ENCODE results near the gene RCL1. TPM values are rescaled to one million over a fixed set of nuclear protein-coding genes. Genes with fewer than 3 reads are reported as not detected.

Gene RCL1
- total and polyA plus RNA-seq, 2 donors (not counting 1 experiment from before 2014, with no cell fraction given) = 10.5 to 21.7 TPM

GRCh38 chr9:4801156-4801555 is 8.4 kb downstream of the RCL1 start:
- ChIA-PET POLR2A (no interaction called here), CTCF (interaction anchor here (0.6 kb wide), 1 partner anchor 215 kb away, joined by 3 read pairs; no protein-coding TSS in a partner anchor)
- Histone ChIP-seq H4K20me1 (ENCODE audit: control insufficient read depth, insufficient read depth, low read length, poor library complexity, severe bottlenecking) (peaks cover 58% of the 10 kb centered on the region), H3K9me3 (ENCODE audit: control extremely low read depth in 1 of 3, control insufficient read depth in 2 of 3, insufficient read depth in 1 of 3, low read length in 2 of 3) (peaks cover 0 to 20% (median 0%) of the 10 kb centered on the region in 3 donors), H3K4me1 (ENCODE audit: control insufficient read depth in 2 of 2, insufficient read depth in 2 of 2, low read length in 2 of 2) (peaks cover 16 to 24% of the 10 kb centered on the region in 2 donors), H3K27ac (ENCODE audit: low read length in 2 of 2) (no peak overlapping the region), H3K9ac (ENCODE audit: low read length) (no peak overlapping the region), H3K4me3 (ENCODE audit: control extremely low read depth in 1 of 5, extremely low read depth in 1 of 5, insufficient read depth in 1 of 5, low read depth in 2 of 5, low read length in 4 of 5) (no peak overlapping the region), H3K4me2 (replicated peaks; ENCODE audit: low read depth, low read length, poor library complexity, severe bottlenecking) (no peak overlapping the region), H3K27me3 (replicated peaks in 1 of 4; ENCODE audit: control extremely low read depth in 1 of 4, control insufficient read depth in 3 of 4, insufficient read depth in 4 of 4, low read length in 3 of 4) (no peaks in the 10 kb centered on the region), H2AFZ (ENCODE audit: insufficient read depth, low read depth, low read length, poor library complexity, severe bottlenecking) (no peak overlapping the region), H3K79me2 (ENCODE audit: control insufficient read depth, insufficient read depth, low read length) (peaks cover 99% of the 10 kb centered on the region), H3K36me3 (replicated peaks in 1 of 2; ENCODE audit: control extremely low read depth in 1 of 2, control insufficient read depth in 1 of 2, extremely low read depth in 1 of 2, insufficient read depth in 2 of 2, low read length in 1 of 2) (no peaks in the 10 kb centered on the region)
- TF ChIP-seq, protein P1, sequence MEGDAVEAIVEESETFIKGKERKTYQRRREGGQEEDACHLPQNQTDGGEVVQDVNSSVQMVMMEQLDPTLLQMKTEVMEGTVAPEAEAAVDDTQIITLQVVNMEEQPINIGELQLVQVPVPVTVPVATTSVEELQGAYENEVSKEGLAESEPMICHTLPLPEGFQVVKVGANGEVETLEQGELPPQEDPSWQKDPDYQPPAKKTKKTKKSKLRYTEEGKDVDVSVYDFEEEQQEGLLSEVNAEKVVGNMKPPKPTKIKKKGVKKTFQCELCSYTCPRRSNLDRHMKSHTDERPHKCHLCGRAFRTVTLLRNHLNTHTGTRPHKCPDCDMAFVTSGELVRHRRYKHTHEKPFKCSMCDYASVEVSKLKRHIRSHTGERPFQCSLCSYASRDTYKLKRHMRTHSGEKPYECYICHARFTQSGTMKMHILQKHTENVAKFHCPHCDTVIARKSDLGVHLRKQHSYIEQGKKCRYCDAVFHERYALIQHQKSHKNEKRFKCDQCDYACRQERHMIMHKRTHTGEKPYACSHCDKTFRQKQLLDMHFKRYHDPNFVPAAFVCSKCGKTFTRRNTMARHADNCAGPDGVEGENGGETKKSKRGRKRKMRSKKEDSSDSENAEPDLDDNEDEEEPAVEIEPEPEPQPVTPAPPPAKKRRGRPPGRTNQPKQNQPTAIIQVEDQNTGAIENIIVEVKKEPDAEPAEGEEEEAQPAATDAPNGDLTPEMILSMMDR (IDR thresholded peaks at IDR 0.05) = no peak
- no peak for TF ChIP-seq EZH2 (IDR thresholded peaks at IDR 0.05; ENCODE audit: borderline replicate concordance, insufficient read depth, low read depth, low read length, poor library complexity, severe bottlenecking)
- intact Hi-C loops (cut with micrococcal nuclease) = no loop called here
- H3K4me3 Mint-ChIP-seq = no peak overlapping the region
- H3K27ac Mint-ChIP-seq = no peak overlapping the region
- H3K9me3 Mint-ChIP-seq (ENCODE audit: insufficient read depth) = peaks cover 4% of the 10 kb centered on the region
- 93% methylated on average over 5 of the region's 6 CpGs for WGBS (ENCODE audit: insufficient coverage)
- peaks cover 44% of the 10 kb centered on the region for H3K4me1 Mint-ChIP-seq
- ATAC-seq (ENCODE audit: low read depth) = no peak
- no peak for DNase-seq
- no peaks in the 10 kb centered on the region for H3K27me3 Mint-ChIP-seq

DNA sequence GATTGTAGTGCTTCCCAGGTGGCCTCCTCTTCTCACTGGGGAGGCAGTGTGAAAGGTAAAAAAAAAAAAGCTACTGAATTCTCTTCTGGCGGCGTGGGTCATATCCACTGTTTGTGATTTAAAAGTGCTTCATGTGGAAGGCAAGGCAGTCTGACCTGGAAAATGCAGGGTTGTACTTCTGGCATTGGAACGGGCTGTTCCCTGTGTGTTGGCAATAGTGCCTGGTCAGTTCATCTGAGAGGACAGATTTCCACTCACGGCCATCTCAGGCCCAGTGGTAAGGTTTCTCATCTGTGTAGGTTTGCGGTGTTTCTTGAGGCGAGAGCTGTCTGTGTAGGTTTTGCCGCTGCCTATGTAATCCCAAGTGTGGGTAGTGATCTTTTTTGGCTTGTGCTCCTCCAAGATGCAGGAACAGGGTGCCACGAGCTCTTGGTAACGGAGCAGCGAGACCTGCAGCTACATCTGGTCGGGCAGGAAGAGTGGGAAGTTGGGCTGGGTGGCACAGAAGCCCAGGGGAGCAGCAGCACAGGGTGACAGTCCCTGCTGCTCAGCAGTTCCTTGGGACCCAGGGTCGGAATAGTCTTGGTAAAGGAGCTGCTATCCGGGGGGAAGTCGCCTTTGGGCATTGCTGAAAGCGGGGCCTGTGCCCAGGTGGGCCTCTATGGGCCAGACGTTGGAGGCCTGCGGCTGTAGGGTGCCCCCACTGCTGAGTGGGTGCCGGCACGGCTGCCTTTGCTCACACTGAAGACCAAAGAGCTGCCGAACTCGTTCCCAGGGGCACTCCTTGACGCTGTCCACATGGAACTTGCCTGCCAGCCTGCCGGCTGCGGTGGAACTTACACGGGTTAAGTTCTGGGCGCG is 11.2 kb downstream of the RCL1 start:
- H3K27me3 Mint-ChIP-seq = no peaks in the 10 kb centered on the region
- Histone ChIP-seq H3K4me3 (ENCODE audit: control extremely low read depth in 1 of 5, extremely low read depth in 1 of 5, insufficient read depth in 1 of 5, low read depth in 2 of 5, low read length in 4 of 5) (no peak overlapping the region), H3K4me1 (ENCODE audit: control insufficient read depth in 2 of 2, insufficient read depth in 2 of 2, low read length in 2 of 2) (peaks cover 0 to 8% of the 10 kb centered on the region in 2 donors), H3K9ac (ENCODE audit: low read length) (no peak overlapping the region), H3K9me3 (ENCODE audit: control extremely low read depth in 1 of 3, control insufficient read depth in 2 of 3, insufficient read depth in 1 of 3, low read length in 2 of 3) (peaks cover 0 to 22% (median 8%) of the 10 kb centered on the region in 3 donors), H3K79me2 (ENCODE audit: control insufficient read depth, insufficient read depth, low read length) (peaks cover 99% of the 10 kb centered on the region), H4K20me1 (ENCODE audit: control insufficient read depth, insufficient read depth, low read length, poor library complexity, severe bottlenecking) (peaks cover 51% of the 10 kb centered on the region), H3K36me3 (replicated peaks in 1 of 2; ENCODE audit: control extremely low read depth in 1 of 2, control insufficient read depth in 1 of 2, extremely low read depth in 1 of 2, insufficient read depth in 2 of 2, low read length in 1 of 2) (no peaks in the 10 kb centered on the region), H3K27ac (ENCODE audit: low read length in 2 of 2) (no peak overlapping the region), H2AFZ (ENCODE audit: insufficient read depth, low read depth, low read length, poor library complexity, severe bottlenecking) (no peak overlapping the region), H3K4me2 (replicated peaks; ENCODE audit: low read depth, low read length, poor library complexity, severe bottlenecking) (no peak overlapping the region), H3K27me3 (replicated peaks in 1 of 4; ENCODE audit: control extremely low read depth in 1 of 4, control insufficient read depth in 3 of 4, insufficient read depth in 4 of 4, low read length in 3 of 4) (no peaks in the 10 kb centered on the region)
- H3K27ac Mint-ChIP-seq = no peak overlapping the region
- POLR2A ChIA-PET = no interaction called here
- WGBS (ENCODE audit: insufficient coverage) = 95% methylated on average over 27 of the region's 27 CpGs
- intact Hi-C loops (cut with micrococcal nuclease) = no loop called here
- no peak for ATAC-seq (ENCODE audit: low read depth)
- CTCF ChIA-PET = no interaction called here
- H3K4me3 Mint-ChIP-seq = no peak overlapping the region
- peaks cover 14% of the 10 kb centered on the region for H3K9me3 Mint-ChIP-seq (ENCODE audit: insufficient read depth)
- DNase-seq = no peak
- peaks cover 34% of the 10 kb centered on the region for H3K4me1 Mint-ChIP-seq
- TF ChIP-seq EZH2 (IDR thresholded peaks at IDR 0.05; ENCODE audit: borderline replicate concordance, insufficient read depth, low read depth, low read length, poor library complexity, severe bottlenecking) = no peak
- TF ChIP-seq, protein P1 (IDR thresholded peaks at IDR 0.05) = no peak

Data from B cell (primary cell).